ENCODE data around the gene ZNF592.

The ZNF592 gene

GRCh38 chr15:84829428-84829827 is 81.0 kb downstream of the ZNF592 start:
- DNase-seq (ENCODE audit: low read depth): no peak

GRCh38 chr15:84830036-84830435 is 81.6 kb downstream of the ZNF592 start:
- no peak for DNase-seq (ENCODE audit: low read depth)

GRCh38 chr15:84831028-84831427 is 82.6 kb downstream of the ZNF592 start:
- no peak for DNase-seq (ENCODE audit: low read depth)

GRCh38 chr15:84831613-84832012 is 83.2 kb downstream of the ZNF592 start:
- DNase-seq (ENCODE audit: low read depth): no peak

GRCh38 chr15:84832448-84833040 is 84.2 kb downstream of the ZNF592 start:
- DNase-seq (ENCODE audit: low read depth): no peak

GRCh38 chr15:84833447-84834228 is 85.2 kb downstream of the ZNF592 start:
- no peak for DNase-seq (ENCODE audit: low read depth)

GRCh38 chr15:84834229-84834955 is 86.0 kb downstream of the ZNF592 start:
- DNase-seq (ENCODE audit: low read depth): no peak

- no peak for DNase-seq (ENCODE audit: low read depth)
These were observed 86.6 kb downstream of the ZNF592 start for GRCh38 chr15:84834969-84835368.

GRCh38 chr15:84835661-84836337 is 87.4 kb downstream of the ZNF592 start:
- no peak for DNase-seq (ENCODE audit: low read depth)

- DNase-seq (ENCODE audit: low read depth): no peak
These were observed 88.5 kb downstream of the ZNF592 start for GRCh38 chr15:84836844-84837243.

- no peak for DNase-seq (ENCODE audit: low read depth)
These were observed 91.3 kb downstream of the ZNF592 start for GRCh38 chr15:84839714-84840113.

GRCh38 chr15:84840255-84840654 is 91.9 kb downstream of the ZNF592 start:
- no peak for DNase-seq (ENCODE audit: low read depth)

- DNase-seq (ENCODE audit: low read depth): no peak
These were observed 92.5 kb downstream of the ZNF592 start for GRCh38 chr15:84840741-84841429.

- DNase-seq (ENCODE audit: low read depth): no peak
These were observed 94.4 kb downstream of the ZNF592 start for GRCh38 chr15:84842781-84843180.

- DNase-seq (ENCODE audit: low read depth): no peak
These were observed 96.6 kb downstream of the ZNF592 start for GRCh38 chr15:84844964-84845363.

- DNase-seq (ENCODE audit: low read depth): peak; percentile 14
These were observed 97.2 kb downstream of the ZNF592 start for GRCh38 chr15:84845631-84846030.

GRCh38 chr15:84846269-84846668 is 97.9 kb downstream of the ZNF592 start:
- DNase-seq (ENCODE audit: low read depth): no peak

GRCh38 chr15:84847382-84847781 is 99.0 kb downstream of the ZNF592 start:
- DNase-seq (ENCODE audit: low read depth): no peak

- no peak for DNase-seq (ENCODE audit: low read depth)
These were observed 103.8 kb downstream of the ZNF592 start for GRCh38 chr15:84852212-84852611.

GRCh38 chr15:84855136-84855535 is 106.7 kb downstream of the ZNF592 start:
- DNase-seq (ENCODE audit: low read depth): no peak

- no peak for DNase-seq (ENCODE audit: low read depth)
These were observed 107.4 kb downstream of the ZNF592 start for GRCh38 chr15:84855765-84856164.
